Neural crest cell (in vitro differentiated cells): ENCODE results near the gene ANXA6. TPM values are rescaled to one million over a fixed set of nuclear protein-coding genes. Genes with fewer than 3 reads are reported as not detected.

Experiments
- DNase-seq: peaks from one replicate; pipeline ENCODE4 v3.0.0; 2021; ENCODE audit warnings: low read depth, mixed read lengths, low spot score
- H3K27ac Mint-ChIP-seq: one replicate; pipeline ENCODE4 v1.8.0; 2021; ENCODE audit warnings: mild to moderate bottlenecking, mixed read lengths; ENCODE audit not compliant: unreplicated experiment
- H3K27me3 Mint-ChIP-seq: 2 replicates; pipeline ENCODE4 v1.8.0; 2021; ENCODE audit warnings: low read depth, mild to moderate bottlenecking, mixed read lengths
- H3K36me3 Mint-ChIP-seq: 2 replicates; pipeline ENCODE4 v1.8.0; 2021; ENCODE audit warnings: low read depth, mild to moderate bottlenecking, mixed read lengths
- H3K4me1 Mint-ChIP-seq: 2 replicates; pipeline ENCODE4 v1.8.0; 2021; ENCODE audit warnings: mixed read lengths
- H3K4me3 Mint-ChIP-seq: one replicate; pipeline ENCODE4 v1.8.0; 2021; ENCODE audit warnings: mild to moderate bottlenecking, mixed read lengths
- H3K9me3 Mint-ChIP-seq: 2 replicates; pipeline ENCODE4 v1.8.0; 2021; ENCODE audit warnings: mixed read lengths
- CTCF ChIP-seq: fragments of 200-600 bp; sonication (generic); conservative IDR thresholded peaks from 2 replicates; pipeline ENCODE4 v1.5.0; 2021; ENCODE audit warnings: antibody characterized with exemption, mild to moderate bottlenecking
- total RNA-seq: library from RNA; stranded (reverse); gene quantifications from 2 replicates; pipeline ENCODE4 v1.2.1, GENCODE V29; 2021

ANXA6 gene
- total RNA-seq, 1 donor from 2014 or later: 151 TPM

- TF ChIP-seq CTCF: no peak
- H3K27me3 Mint-ChIP-seq: no peaks in the 10 kb centered on the region
Measured at GRCh38 chr5:151071021-151071420, 86.6 kb downstream of the ANXA6 start.

GRCh38 chr5:151070449-151070848 is 87.1 kb downstream of the ANXA6 start:
- Mint-ChIP-seq H3K9me3 (no peaks in the 10 kb centered on the region), H3K27ac (no peak overlapping the region), H3K27me3 (no peaks in the 10 kb centered on the region), H3K4me1 (peaks cover 16% of the 10 kb centered on the region), H3K4me3 (no peak overlapping the region), H3K36me3 (no peaks in the 10 kb centered on the region)
- TF ChIP-seq CTCF: no peak
- DNase-seq: no peak

More at GRCh38 chr5:151071021-151071420, 86.6 kb downstream of the ANXA6 start:
- H3K9me3 Mint-ChIP-seq: no peaks in the 10 kb centered on the region
- no peak overlapping the region for H3K4me3 Mint-ChIP-seq
- H3K4me1 Mint-ChIP-seq: peaks cover 16% of the 10 kb centered on the region
- DNase-seq: no peak
- no peak overlapping the region for H3K27ac Mint-ChIP-seq
- H3K36me3 Mint-ChIP-seq: no peaks in the 10 kb centered on the region

DNA sequence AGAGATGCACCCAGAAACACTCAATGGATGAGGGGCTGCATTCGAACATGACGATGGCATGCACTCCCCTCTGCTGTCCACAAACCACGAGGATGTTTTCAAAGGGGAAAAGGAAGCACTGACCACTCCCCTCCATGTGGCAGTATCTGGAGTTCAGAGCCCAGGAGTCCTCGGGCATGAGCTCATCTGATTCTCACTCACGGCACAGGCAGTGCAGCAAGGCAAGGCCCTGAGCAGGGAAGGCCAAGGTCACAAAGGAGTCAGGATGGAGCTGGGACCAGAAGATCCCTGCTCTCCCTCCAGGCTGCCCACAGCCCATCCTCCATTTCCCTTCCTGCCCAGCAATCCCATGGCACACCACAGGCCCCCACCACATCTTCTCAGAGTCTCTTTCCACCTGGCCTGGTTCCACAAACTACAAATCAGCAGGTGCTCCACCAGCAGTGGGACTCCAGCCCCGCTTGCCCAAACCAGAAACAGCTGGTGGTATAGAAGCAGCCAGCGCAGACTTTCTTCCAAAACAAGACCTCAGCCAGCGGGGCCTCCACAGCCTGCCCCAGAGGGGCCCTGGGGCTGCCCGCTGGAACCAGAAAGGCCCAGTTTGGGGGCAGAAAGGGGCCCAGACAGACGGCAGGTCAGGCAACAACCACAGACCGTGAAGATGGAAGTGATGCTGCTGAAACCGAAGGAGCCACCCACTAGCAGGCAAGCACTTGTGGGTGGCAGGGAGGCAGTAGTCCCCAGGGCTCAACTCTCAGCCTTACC is 89.0 kb downstream of the ANXA6 start:
- TF ChIP-seq CTCF: no peak
- Mint-ChIP-seq H3K27ac (peak overlapping the region; percentile 94), H3K4me1 (peaks cover 20% of the 10 kb centered on the region), H3K4me3 (no peak overlapping the region), H3K27me3 (no peaks in the 10 kb centered on the region), H3K9me3 (no peaks in the 10 kb centered on the region), H3K36me3 (no peaks in the 10 kb centered on the region)
- no peak for DNase-seq

- Mint-ChIP-seq H3K4me3 (no peak overlapping the region), H3K27ac (peak overlapping the region; percentile 94), H3K27me3 (no peaks in the 10 kb centered on the region), H3K9me3 (no peaks in the 10 kb centered on the region), H3K36me3 (no peaks in the 10 kb centered on the region), H3K4me1 (peaks cover 25% of the 10 kb centered on the region)
- no peak for DNase-seq
- TF ChIP-seq CTCF: no peak
Measured at GRCh38 chr5:151067632-151068432, 89.7 kb downstream of the ANXA6 start.

DNA sequence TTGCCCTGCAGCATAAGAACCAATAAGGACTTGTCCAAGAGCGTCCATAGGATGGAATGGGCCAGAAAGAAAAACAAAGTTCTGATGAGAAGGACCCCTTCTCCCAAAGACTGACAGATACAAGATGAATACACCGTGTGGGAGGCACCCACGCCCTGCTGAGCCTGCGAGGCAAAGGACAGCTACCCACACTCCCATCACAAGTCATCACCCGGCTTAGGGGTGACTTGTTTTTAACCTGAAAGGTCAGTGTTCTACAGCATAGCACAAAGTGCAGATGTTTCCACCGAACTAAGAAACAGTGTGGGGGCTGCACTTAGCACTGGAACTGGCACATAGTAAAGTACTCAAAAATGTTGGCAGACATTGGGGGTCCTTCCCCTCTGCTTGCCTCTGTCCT is 90.7 kb downstream of the ANXA6 start:
- Mint-ChIP-seq H3K4me1 (peaks cover 25% of the 10 kb centered on the region), H3K4me3 (no peak overlapping the region), H3K9me3 (no peaks in the 10 kb centered on the region)

More for the DNA sequence above, 90.7 kb downstream of the ANXA6 start:
- H3K27me3 Mint-ChIP-seq: no peaks in the 10 kb centered on the region
- no peak for DNase-seq
- no peak for TF ChIP-seq CTCF
- no peaks in the 10 kb centered on the region for H3K36me3 Mint-ChIP-seq
- peak overlapping the region; percentile 43 for H3K27ac Mint-ChIP-seq
